ENCODE results near the gene ZGPAT.

- no peak for TF ChIP-seq REST (IDR thresholded peaks at IDR 0.05; ENCODE audit: insufficient read depth in 1 of 2, low read depth in 2 of 2, low read length in 1 of 2)
- TF ChIP-seq CTCF (IDR thresholded peaks at IDR 0.05) = no peak
- no peak for TF ChIP-seq POLR2AphosphoS5 (IDR thresholded peaks at IDR 0.05; ENCODE audit: low read depth, low read length)
Observed at GRCh38 chr20:63659370-63659769, 48.5 kb upstream of the ZGPAT start.

Measured in Panc1 (cell line).